HG02610 (cell line): Measurements from ENCODE around the gene ZNF112.

Experiments used
- ATAC-seq: cut with Tn5 transposase; IDR thresholded peaks from one replicate; pipeline ENCODE4 v1.9.1; 2021; ENCODE audit warnings: mild to moderate bottlenecking, moderate library complexity; ENCODE audit not compliant: unreplicated experiment

Gene ZNF112

DNA sequence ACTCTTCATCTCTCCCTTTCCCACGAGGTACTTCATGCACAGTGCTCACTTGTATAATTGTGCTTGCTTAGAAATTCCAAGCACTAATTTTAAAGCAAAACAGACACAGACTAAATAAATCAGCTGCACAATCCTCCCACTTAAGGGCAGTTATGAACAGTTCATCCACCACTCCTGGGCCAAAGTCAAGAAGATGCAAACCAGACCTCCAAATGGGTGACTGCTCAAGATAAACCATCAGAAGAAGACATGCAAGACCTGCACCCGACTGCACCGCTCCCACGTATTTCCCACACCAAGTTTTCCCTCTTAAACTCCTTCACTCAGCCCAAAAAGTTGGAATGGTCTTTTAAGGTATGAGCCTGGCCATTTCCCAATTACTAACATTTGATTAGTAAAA lies 71.5 kb downstream of the ZNF112 start:
- no peak for ATAC-seq

GRCh38 chr19:44282846-44283245 lies 73.6 kb downstream of the ZNF112 start:
- ATAC-seq = no peak

DNA sequence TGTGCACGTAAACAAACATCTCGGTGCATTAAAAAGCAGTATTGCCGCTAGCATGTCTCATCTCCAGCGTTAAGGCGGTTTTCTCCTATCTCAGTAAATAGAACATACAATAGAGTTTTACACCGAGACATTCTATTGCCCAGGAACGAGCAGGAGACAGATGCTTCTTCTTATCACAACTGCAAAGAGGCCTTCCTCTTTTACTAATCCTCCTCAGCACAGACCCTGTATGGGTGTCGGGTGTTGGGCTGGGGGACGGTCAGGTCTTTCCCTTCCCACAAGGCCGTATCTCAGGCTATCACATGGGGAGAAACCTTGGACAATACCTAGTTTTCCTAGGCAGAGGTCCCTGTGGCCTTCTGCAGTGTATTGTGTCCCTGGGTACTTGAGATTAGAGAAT lies 75.6 kb downstream of the ZNF112 start:
- no peak for ATAC-seq

- ATAC-seq = no peak
Observed at GRCh38 chr19:44278181-44278690, 78.2 kb downstream of the ZNF112 start.

GRCh38 chr19:44277331-44277730 lies 79.1 kb downstream of the ZNF112 start:
- ATAC-seq = no peak
